Measurements from ENCODE around the gene IPCEF1. TPM values are rescaled to one million over a fixed set of nuclear protein-coding genes. Genes with fewer than 3 reads are reported as not detected.

Gene IPCEF1
- total and polyA plus RNA-seq, 2 of the 8 experiments (the other 6 are each of a cell fraction or from before 2014, with no cell fraction given), result 0.41 to 0.78 TPM

DNA sequence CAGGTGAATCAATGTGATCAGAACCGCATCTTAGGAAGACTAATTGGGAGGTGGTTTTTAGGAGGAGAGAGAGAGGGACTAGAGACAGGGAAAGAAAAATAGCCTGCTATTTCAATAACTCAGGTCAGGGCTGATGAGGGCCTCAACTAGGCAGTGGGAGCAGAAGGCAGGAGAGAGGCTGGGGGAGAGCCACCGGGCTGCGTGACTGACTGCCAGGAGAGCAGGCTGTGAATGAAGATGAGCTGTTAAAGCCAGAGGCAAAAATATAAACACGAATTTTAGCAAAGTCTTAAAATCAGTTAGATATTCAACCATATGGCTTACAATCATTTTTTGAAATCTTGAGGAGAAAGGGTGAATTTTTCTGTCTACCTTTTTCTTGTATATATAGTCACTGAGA lies 149.6 kb downstream of the IPCEF1 start:
- no peak overlapping the region for H3K4me2 ChIP-seq (ENCODE audit: insufficient read depth in 1 of 2, low read depth in 2 of 2, low read length in 2 of 2)
- no peak for FAIRE-seq
- POLR2A ChIA-PET (ENCODE audit: partially characterized antibody), result no interaction called here
- TF ChIP-seq TCF12 (IDR thresholded peaks at IDR 0.05; ENCODE audit: low read depth, low read length), result no peak
- no peak for TF ChIP-seq TBP (IDR thresholded peaks at IDR 0.05; ENCODE audit: low read depth, low read length)
- no peak for TF ChIP-seq CEBPB (IDR thresholded peaks at IDR 0.05; ENCODE audit: low read depth, low read length)
- TF ChIP-seq POU5F1 (IDR thresholded peaks at IDR 0.05; ENCODE audit: low read depth, low read length), result no peak
- TF ChIP-seq RBBP5 (IDR thresholded peaks at IDR 0.05; ENCODE audit: borderline replicate concordance, low read depth, low read length), result no peak
- no peak for TF ChIP-seq MAFK (IDR thresholded peaks at IDR 0.05; ENCODE audit: low read depth, low read length)
- no peak for TF ChIP-seq HDAC2 (IDR thresholded peaks at IDR 0.05; ENCODE audit: borderline replicate concordance in 1 of 2, low read depth in 2 of 2, low read length in 2 of 2)
- TF ChIP-seq BACH1 (IDR thresholded peaks at IDR 0.05; ENCODE audit: low read length), result no peak
- no peak for TF ChIP-seq POLR2AphosphoS5 (IDR thresholded peaks at IDR 0.05; ENCODE audit: low read depth, low read length)
- TF ChIP-seq ZNF274 (IDR thresholded peaks at IDR 0.05; ENCODE audit: borderline replicate concordance, extremely low read depth, low read length), result no peak
- TF ChIP-seq, protein P1, sequence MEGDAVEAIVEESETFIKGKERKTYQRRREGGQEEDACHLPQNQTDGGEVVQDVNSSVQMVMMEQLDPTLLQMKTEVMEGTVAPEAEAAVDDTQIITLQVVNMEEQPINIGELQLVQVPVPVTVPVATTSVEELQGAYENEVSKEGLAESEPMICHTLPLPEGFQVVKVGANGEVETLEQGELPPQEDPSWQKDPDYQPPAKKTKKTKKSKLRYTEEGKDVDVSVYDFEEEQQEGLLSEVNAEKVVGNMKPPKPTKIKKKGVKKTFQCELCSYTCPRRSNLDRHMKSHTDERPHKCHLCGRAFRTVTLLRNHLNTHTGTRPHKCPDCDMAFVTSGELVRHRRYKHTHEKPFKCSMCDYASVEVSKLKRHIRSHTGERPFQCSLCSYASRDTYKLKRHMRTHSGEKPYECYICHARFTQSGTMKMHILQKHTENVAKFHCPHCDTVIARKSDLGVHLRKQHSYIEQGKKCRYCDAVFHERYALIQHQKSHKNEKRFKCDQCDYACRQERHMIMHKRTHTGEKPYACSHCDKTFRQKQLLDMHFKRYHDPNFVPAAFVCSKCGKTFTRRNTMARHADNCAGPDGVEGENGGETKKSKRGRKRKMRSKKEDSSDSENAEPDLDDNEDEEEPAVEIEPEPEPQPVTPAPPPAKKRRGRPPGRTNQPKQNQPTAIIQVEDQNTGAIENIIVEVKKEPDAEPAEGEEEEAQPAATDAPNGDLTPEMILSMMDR (IDR thresholded peaks at IDR 0.05; ENCODE audit: control extremely low read depth in 1 of 3, insufficient read depth in 1 of 3, low read depth in 1 of 3, low read length in 3 of 3), result no peak
- no peak for TF ChIP-seq SP1 (IDR thresholded peaks at IDR 0.05; ENCODE audit: low read depth, low read length)
- no peak for TF ChIP-seq EGR1 (IDR thresholded peaks at IDR 0.05; ENCODE audit: borderline replicate concordance, low read depth, low read length)
- no peak for TF ChIP-seq SIRT6 (IDR thresholded peaks at IDR 0.05; ENCODE audit: low read length)

More for the DNA sequence above, 149.6 kb downstream of the IPCEF1 start:
- Histone ChIP-seq H4K5ac (ENCODE audit: insufficient read length, low read depth, low read length) (no peak overlapping the region), H2BK120ac (replicated peaks; ENCODE audit: low read depth, low read length) (no peak overlapping the region), H3K27ac (ENCODE audit: low read depth, low read length) (no peak overlapping the region), H2BK20ac (ENCODE audit: low read length) (no peak overlapping the region), H3K56ac (replicated peaks; ENCODE audit: insufficient read length, low read depth, low read length) (no peak overlapping the region), H4K8ac (ENCODE audit: extremely low read depth, insufficient read depth, low read length) (no peak overlapping the region), H3K9ac (replicated peaks in 1 of 4; ENCODE audit: extremely low read depth in 1 of 4, low read depth in 3 of 4, low read length in 3 of 4) (no peak overlapping the region), H2AFZ (ENCODE audit: low read length) (no peak overlapping the region), H2AK5ac (ENCODE audit: low read depth, low read length) (no peak overlapping the region), H3K14ac (ENCODE audit: insufficient read length) (no peak overlapping the region), H3K79me1 (ENCODE audit: low read depth, low read length) (no peaks in the 10 kb centered on the region), H3K9me3 (ENCODE audit: insufficient read depth in 2 of 2, low read depth in 1 of 2, low read length in 1 of 2) (no peaks in the 10 kb centered on the region), H3K4me3 (ENCODE audit: extremely low read depth in 1 of 4, insufficient read depth in 2 of 4, low read depth in 3 of 4, low read length in 4 of 4) (no peak overlapping the region), H3K23ac (ENCODE audit: insufficient read length) (no peak overlapping the region), H3K4ac (replicated peaks; ENCODE audit: insufficient read length, low read depth, low read length) (no peak overlapping the region), H2BK15ac (ENCODE audit: low read length) (no peak overlapping the region), H2BK5ac (ENCODE audit: low read depth, low read length) (no peak overlapping the region), H3K18ac (ENCODE audit: extremely low read depth, low read length) (no peak overlapping the region), H3K27me3 (replicated peaks in 1 of 4; ENCODE audit: control insufficient read depth in 3 of 4, extremely low read depth in 1 of 4, insufficient read depth in 3 of 4, low read length in 3 of 4) (no peaks in the 10 kb centered on the region), H3K23me2 (ENCODE audit: low read depth, low read length) (no peaks in the 10 kb centered on the region), H3K36me3 (ENCODE audit: control insufficient read depth in 2 of 4, insufficient read depth in 4 of 4, low read length in 3 of 4) (no peaks in the 10 kb centered on the region), H4K20me1 (replicated peaks in 1 of 2; ENCODE audit: control insufficient read depth in 1 of 2, insufficient read depth in 2 of 2, low read length in 2 of 2) (no peaks in the 10 kb centered on the region), H4K91ac (replicated peaks; ENCODE audit: insufficient read length, low read length) (no peak overlapping the region), H2BK12ac (ENCODE audit: low read depth, low read length) (no peak overlapping the region), H3K79me2 (ENCODE audit: control insufficient read depth in 1 of 2, insufficient read depth in 2 of 2, low read length in 2 of 2) (no peaks in the 10 kb centered on the region), H3K4me1 (replicated peaks in 1 of 4; ENCODE audit: control insufficient read depth in 3 of 4, insufficient read depth in 4 of 4, low read length in 3 of 4) (no peaks in the 10 kb centered on the region)
- WGBS, 2 experiments (ENCODE audit: extremely low coverage in 1 of 2, insufficient coverage in 1 of 2, insufficient read length in 1 of 2, insufficient replicate concordance in 2 of 2, low coverage in 1 of 2, low lambda C conversion rate in 2 of 2, missing lambda C conversion rate in 1 of 2), result 85% methylated on average over 4 of the region's 4 CpGs; no CpG with 5 or more reads in 1 of the 2 experiments
- no peak for DNase-seq (ENCODE audit: low read depth in 1 of 2, low spot score in 2 of 2)
- CTCF ChIA-PET (ENCODE audit: partially characterized antibody), result no interaction called here
